Naive B cell (primary cell): Measurements from ENCODE around the gene CDC25B. TPM values are rescaled to one million over a fixed set of nuclear protein-coding genes. Genes with fewer than 3 reads are reported as not detected.
"Not testable (repeated sequence)": the region's sequence is repeated elsewhere in the genome, so short reads cannot be mapped to it uniquely, and the experiment has no call there.

Source experiments
- ATAC-seq, 2 donors: fragments of 150-1000 bp; cut with Tn5 transposase; 2 replicates each; pipeline ENCODE4 v1.10.0; 2021; ENCODE audit warnings: low read depth in 2 of 2, mild to moderate bottlenecking in 2 of 2, moderate library complexity in 2 of 2
- DNase-seq: peaks from one replicate; pipeline ENCODE4 v3.0.0; 2022
- H3K27ac Mint-ChIP-seq, 6 donors: one replicate each; pipeline ENCODE4 v1.8.0; 2020 to 2022; ENCODE audit warnings: mild to moderate bottlenecking in 6 of 6, mixed read lengths in 6 of 6, moderate library complexity in 5 of 6, inconsistent platforms in 2 of 6
- H3K27me3 Mint-ChIP-seq, 3 donors: one replicate each; pipeline ENCODE4 v1.8.0; 2021 to 2022; ENCODE audit warnings: mixed read lengths in 3 of 3, mild to moderate bottlenecking in 1 of 3
- H3K36me3 Mint-ChIP-seq, 2 donors: one replicate each; pipeline ENCODE4 v1.8.0; 2020 to 2022; ENCODE audit warnings: mixed read lengths in 2 of 2, inconsistent platforms in 1 of 2, mild to moderate bottlenecking in 1 of 2
- H3K4me1 Mint-ChIP-seq, 3 donors: one replicate each; pipeline ENCODE4 v1.8.0; 2020 to 2022; ENCODE audit warnings: mixed read lengths in 3 of 3, inconsistent platforms in 1 of 3, mild to moderate bottlenecking in 1 of 3, moderate library complexity in 1 of 3
- H3K4me3 Mint-ChIP-seq, 8 donors: one replicate each; pipeline ENCODE4 v1.8.0; 2020 to 2022; ENCODE audit warnings: mild to moderate bottlenecking in 8 of 8, mixed read lengths in 8 of 8, moderate library complexity in 8 of 8, inconsistent platforms in 2 of 8
- H3K9me3 Mint-ChIP-seq, 7 donors: one replicate each; pipeline ENCODE4 v1.8.0; 2020 to 2022; ENCODE audit warnings: mixed read lengths in 7 of 7, mild to moderate bottlenecking in 5 of 7, inconsistent platforms in 2 of 7, moderate library complexity in 1 of 7
- polyA plus RNA-seq, 6 donors: library from polyadenylated mRNA; unstranded; fragments of 300-500 nt; fragmentation: Illumina TruSeq; gene quantifications; one replicate each; pipeline ENCODE4 v1.2.3, GENCODE V29; 2021; ENCODE audit warnings: low read depth in 6 of 6

The CDC25B gene
- polyA plus RNA-seq, 6 donors from 2014 or later, result 13.0 to 22.1 (median 19.5) TPM

DNA sequence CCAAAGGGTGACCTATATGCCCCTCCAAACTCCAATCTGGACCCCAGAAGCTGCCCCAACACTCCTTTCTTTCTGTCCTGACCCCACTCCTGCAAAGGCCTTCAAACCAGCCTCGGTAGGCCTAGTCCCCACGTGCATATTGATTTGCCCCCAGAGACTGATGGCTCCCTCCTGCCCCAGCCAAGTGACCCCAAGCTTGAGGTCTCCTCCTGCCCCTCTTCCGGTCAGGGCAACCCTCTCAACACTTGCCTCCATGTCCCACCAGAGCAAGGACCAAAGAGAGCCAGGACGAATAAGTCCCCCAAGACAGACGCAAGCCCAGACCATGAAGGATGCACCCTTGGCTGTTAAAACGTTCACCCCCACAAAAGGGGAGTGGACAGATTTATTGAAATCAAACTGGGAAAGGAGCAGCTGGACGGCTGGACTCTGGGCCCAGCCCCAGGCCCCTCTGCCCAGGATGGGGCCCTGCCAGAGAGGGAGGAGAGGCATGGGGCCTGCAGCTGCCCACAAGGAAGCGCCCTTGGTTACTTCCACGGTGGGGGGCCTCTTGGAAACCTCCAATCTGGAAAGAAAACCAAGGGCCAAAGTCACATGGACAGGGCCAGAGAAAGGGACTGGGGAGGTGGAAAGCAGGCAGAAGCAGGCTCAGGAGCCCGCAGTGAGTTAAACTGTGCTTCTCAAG lies 12.5 kb upstream of the CDC25B start:
- Mint-ChIP-seq H3K4me1 (peaks cover 47 to 63% (median 62%) of the 10 kb centered on the region in 3 donors), H3K9me3 (no peaks in the 10 kb centered on the region), H3K4me3 (peak overlapping the region in 5 of 8 donors; percentile 2 to 74 (median 49)), H3K27me3 (peaks cover 0 to 7% (median 5%) of the 10 kb centered on the region in 3 donors), H3K36me3 (no peaks in the 10 kb centered on the region), H3K27ac (no peak overlapping the region)
- DNase-seq (no peak), ATAC-seq (no peak)

DNA sequence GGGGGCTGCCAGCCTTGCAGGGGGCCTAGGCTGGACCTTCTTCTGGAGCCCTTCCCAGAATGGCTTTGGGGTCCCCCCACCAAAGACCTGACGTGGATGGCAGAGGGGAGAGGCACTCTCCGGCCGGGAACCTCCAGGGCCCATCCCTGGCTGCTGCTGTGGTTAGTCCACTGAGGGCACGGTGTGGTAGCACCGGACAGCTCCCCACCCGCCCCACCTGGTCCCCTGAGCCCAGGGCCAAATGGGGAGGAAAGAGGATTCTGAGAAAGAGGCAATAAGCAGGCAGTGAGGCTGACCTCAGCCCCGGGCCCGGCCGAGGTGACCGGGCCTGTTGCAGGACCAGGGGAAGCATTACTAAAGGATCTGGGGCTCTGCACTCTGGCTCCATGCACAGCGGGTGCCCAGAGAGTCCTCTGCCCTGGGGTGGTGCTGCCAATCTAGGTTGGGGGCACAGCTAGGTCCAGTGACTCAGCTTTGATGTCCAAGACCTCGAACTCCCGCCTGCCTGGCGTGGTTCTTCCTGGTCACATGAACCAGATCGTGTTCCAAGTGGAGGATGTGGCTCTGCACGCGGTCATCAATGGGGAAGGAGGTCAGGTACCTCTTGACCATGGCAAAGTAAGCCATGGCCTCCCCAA lies 11.8 kb upstream of the CDC25B start:
- Mint-ChIP-seq H3K27me3 (peaks cover 0 to 5% (median 0%) of the 10 kb centered on the region in 3 donors), H3K9me3 (no peaks in the 10 kb centered on the region), H3K4me3 (peak overlapping the region in 6 of 8 donors; percentile 30 to 71 (median 54)), H3K4me1 (peaks cover 49 to 60% (median 60%) of the 10 kb centered on the region in 3 donors), H3K27ac (peak overlapping the region in 5 of 6 donors; percentile 21 to 97 (median 78)), H3K36me3 (no peaks in the 10 kb centered on the region)
- ATAC-seq (no peak), DNase-seq (no peak)

- Mint-ChIP-seq H3K36me3 (no peaks in the 10 kb centered on the region), H3K4me1 (peaks cover 43 to 55% (median 55%) of the 10 kb centered on the region in 3 donors), H3K27ac (peak overlapping the region in 5 of 6 donors; percentile 16 to 97 (median 78))
Measured at GRCh38 chr20:3784863-3785239, 11.3 kb upstream of the CDC25B start.

DNA sequence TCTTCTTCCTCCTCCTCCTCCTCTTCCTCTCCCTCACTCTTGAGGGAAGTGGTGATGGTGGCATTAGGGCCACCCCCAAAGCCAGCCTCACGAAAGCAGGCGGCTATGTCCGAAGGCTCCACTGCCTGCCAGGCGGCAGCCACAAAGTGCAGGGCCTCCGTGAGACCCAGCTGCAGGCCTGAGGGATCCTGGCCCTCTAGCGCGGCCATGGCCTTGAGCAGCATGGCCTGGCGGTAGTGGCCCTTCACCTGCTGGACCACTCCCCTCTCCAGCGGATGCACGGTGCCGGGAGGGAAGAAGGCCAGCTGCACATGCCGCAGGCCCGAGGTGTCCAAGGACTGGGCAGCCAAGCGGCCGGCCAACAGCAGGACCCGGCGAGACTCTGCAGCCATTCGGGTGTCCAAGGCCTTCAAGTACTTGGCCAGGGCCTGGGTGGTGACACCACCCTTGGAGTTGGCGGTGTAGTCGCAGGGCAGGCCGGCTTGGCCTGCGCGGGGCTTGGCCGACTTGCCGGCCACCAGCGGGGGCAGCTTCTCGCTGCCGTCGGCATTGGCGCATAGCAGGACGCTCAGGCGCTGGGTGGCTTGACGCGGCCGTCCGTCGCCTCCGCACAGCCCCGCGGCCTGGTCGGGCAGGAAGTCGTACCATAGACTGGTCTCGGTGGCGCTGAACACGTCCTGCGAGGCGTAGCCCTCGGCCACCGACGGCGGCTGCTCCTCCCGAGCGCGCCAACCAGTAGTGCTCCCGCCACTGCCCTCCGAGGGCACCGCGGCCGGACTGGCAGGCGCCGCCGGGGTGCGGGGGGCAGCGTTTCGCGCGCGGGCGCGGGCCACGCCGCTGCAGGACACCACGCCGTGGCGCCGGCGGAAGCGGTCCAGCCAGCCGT lies 10.6 kb upstream of the CDC25B start:
- ATAC-seq (no peak), DNase-seq (no peak)
- Mint-ChIP-seq H3K27me3 (no peaks in the 10 kb centered on the region), H3K36me3 (no peaks in the 10 kb centered on the region), H3K27ac (peak overlapping the region in 2 of 6 donors; percentile 78 to 91), H3K9me3 (no peaks in the 10 kb centered on the region), H3K4me3 (peak overlapping the region in 4 of 8 donors; percentile 9 to 84 (median 58)), H3K4me1 (peaks cover 40 to 52% (median 50%) of the 10 kb centered on the region in 3 donors)

More at GRCh38 chr20:3784863-3785239, 11.3 kb upstream of the CDC25B start:
- Mint-ChIP-seq H3K4me3 (peak overlapping the region in 7 of 8 donors; percentile 30 to 71 (median 53)), H3K9me3 (no peaks in the 10 kb centered on the region), H3K27me3 (peaks cover 0 to under 1% (median 0%) of the 10 kb centered on the region in 3 donors)
- ATAC-seq (no peak), DNase-seq (no peak)

- Mint-ChIP-seq H3K27ac (peak overlapping the region in 4 of 6 donors; percentile 47 to 55 (median 50)), H3K27me3 (no peaks in the 10 kb centered on the region), H3K4me1 (peaks cover 34 to 46% (median 44%) of the 10 kb centered on the region in 3 donors), H3K4me3 (peak overlapping the region; percentile 73 to 92 (median 85)), H3K9me3 (no peaks in the 10 kb centered on the region), H3K36me3 (no peaks in the 10 kb centered on the region)
- ATAC-seq (peak; percentile 22), DNase-seq (peak; percentile 29)
Measured at GRCh38 chr20:3786126-3786484, 10.0 kb upstream of the CDC25B start.

GRCh38 chr20:3786665-3787323 lies 9.3 kb upstream of the CDC25B start, which contains the start of gene CENPB:
Gene CENPB (minus strand): TSS chr20:3786740. CDS start chr20:3786483, 257 bp downstream.
- Mint-ChIP-seq H3K36me3 (no peaks in the 10 kb centered on the region), H3K4me3 (peak within 1 kb of the TSS; percentile 73 to 92 (median 85)), H3K27ac (peak within 1 kb of the TSS in 4 of 6 donors; percentile 47 to 55 (median 50)), H3K4me1 (peaks cover 27 to 39% (median 37%) of the 10 kb centered on the region in 3 donors), H3K27me3 (no peaks in the 10 kb centered on the region), H3K9me3 (no peaks in the 10 kb centered on the region)
- DNase-seq (peak; percentile 94), ATAC-seq (peak; percentile 92)

GRCh38 chr20:3787324-3788014 lies 8.6 kb upstream of the CDC25B start:
- Mint-ChIP-seq H3K36me3 (no peaks in the 10 kb centered on the region), H3K9me3 (no peaks in the 10 kb centered on the region), H3K27me3 (no peaks in the 10 kb centered on the region), H3K4me1 (peaks cover 24 to 34% (median 31%) of the 10 kb centered on the region in 3 donors), H3K4me3 (peak overlapping the region; percentile 25 to 84 (median 60)), H3K27ac (no peak overlapping the region)
- ATAC-seq, result no peak
- DNase-seq, result no peak

- H3K36me3 Mint-ChIP-seq, result no peaks in the 10 kb centered on the region
- no peaks in the 10 kb centered on the region for H3K27me3 Mint-ChIP-seq
- ATAC-seq (no peak), DNase-seq (no peak)
- peak overlapping the region in 1 of 6 donors; percentile 91 for H3K27ac Mint-ChIP-seq
- H3K4me1 Mint-ChIP-seq, result peaks cover 21 to 26% (median 26%) of the 10 kb centered on the region in 3 donors
- peak overlapping the region in 5 of 8 donors; percentile 18 to 85 (median 35) for H3K4me3 Mint-ChIP-seq
- H3K9me3 Mint-ChIP-seq, result no peaks in the 10 kb centered on the region
Measured at GRCh38 chr20:3788685-3789155, 7.4 kb upstream of the CDC25B start.

DNA sequence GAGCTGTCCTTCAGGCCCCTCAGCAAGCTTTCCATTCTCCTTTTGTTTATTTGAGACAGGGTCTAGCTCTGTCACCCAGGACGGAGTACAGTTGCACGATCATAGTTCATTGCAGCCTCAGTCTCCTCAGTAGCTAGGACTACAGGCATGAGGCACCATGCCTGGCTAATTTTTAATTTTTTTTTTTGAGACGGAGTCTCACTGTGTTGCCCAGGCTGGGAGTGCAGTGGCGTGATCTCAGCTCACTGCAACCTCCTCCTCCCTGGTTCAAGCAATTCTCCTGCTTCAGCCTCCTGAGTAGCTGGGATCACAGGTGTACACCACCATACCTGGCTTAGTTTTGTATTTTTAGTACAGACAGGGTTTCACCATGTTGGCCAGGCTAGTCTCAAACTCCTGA lies 6.9 kb upstream of the CDC25B start:
- H3K27me3 Mint-ChIP-seq, H3K36me3 Mint-ChIP-seq, H3K9me3 Mint-ChIP-seq, DNase-seq, ATAC-seq: not testable (repeated sequence)
- H3K27ac Mint-ChIP-seq, result peak overlapping the region in 1 of 6 donors; percentile 29
- peaks cover 19 to 24% (median 23%) of the 10 kb centered on the region in 3 donors for H3K4me1 Mint-ChIP-seq
- H3K4me3 Mint-ChIP-seq, result peak overlapping the region in 3 of 8 donors; percentile 35 to 85 (median 39)

DNA sequence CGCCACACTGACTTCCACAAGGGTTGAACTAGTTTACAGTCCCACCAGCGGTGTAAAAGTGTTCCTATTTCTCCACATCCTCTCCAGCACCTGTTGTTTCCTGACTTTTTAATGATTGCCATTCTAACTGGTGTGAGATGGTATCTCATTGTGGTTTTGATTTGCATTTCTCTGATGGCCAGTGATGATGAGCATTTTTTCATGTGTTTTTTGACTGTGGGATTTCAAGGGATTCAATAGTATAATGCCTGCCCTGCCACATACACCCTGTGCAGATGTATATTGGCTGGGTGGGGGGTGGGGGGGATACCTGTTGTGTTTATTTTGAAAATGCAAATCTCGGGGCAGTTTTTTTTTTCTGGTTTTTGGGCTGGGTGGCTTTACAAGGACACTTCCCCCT lies 1.9 kb upstream of the CDC25B start:
- peaks cover 30 to 38% (median 37%) of the 10 kb centered on the region in 3 donors for H3K4me1 Mint-ChIP-seq
- H3K27ac Mint-ChIP-seq, result peak overlapping the region in 1 of 6 donors; percentile 74
- H3K4me3 Mint-ChIP-seq, result peak overlapping the region in 2 of 8 donors; percentile 38 to 54

DNA sequence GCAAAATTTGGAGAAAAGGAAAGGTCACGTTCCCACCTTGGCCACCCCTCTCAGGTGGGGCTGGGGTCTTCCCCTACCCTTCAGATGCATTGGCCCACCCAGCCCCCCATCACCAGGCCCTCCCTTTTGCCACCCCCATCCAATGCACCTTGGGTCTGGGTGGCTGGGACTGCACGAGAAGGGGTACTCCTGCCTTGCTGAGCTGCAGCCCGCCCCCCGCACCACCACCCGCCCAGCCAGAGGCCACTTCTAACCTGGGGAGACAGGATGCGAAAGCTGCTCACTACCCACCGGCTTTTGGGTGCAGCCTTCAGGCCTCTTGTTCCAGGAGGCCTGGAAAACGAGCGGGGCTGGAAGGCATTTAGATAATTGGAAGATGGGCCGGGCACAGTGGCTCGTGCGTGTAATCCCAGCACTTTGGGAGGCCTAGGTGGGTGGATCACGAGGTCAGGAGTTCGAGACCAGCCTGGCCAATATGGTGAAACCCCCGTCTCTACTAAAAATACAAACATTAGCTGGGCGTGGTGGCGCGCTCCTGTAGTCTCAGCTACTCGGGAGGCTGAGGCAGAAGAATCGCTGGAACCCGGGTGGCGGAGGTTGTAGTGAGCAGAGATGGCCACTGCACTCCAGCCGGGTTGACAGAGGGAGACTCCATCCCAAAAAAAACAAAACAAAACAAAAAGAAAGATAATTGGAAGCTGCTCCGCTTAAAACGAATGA lies 1.2 kb upstream of the CDC25B start:
- no peaks in the 10 kb centered on the region for H3K36me3 Mint-ChIP-seq
- H3K27ac Mint-ChIP-seq, result peak overlapping the region; percentile 93 to 98 (median 98)

More for the DNA sequence above, 1.9 kb upstream of the CDC25B start:
- ATAC-seq, H3K36me3 Mint-ChIP-seq, H3K9me3 Mint-ChIP-seq, H3K27me3 Mint-ChIP-seq, DNase-seq: not testable (repeated sequence)

More for the DNA sequence above, 1.2 kb upstream of the CDC25B start:
- peaks cover 35 to 45% (median 44%) of the 10 kb centered on the region in 3 donors for H3K4me1 Mint-ChIP-seq
- no peak for ATAC-seq
- no peak for DNase-seq
- no peaks in the 10 kb centered on the region for H3K27me3 Mint-ChIP-seq
- peaks cover 0 to 3% (median 0%) of the 10 kb centered on the region in 7 donors for H3K9me3 Mint-ChIP-seq
- peak overlapping the region; percentile 84 to 96 (median 93) for H3K4me3 Mint-ChIP-seq
